Neuronal stem cell (in vitro differentiated cells): ENCODE measurements around the gene ALCAM. TPM values are rescaled to one million over a fixed set of nuclear protein-coding genes. Genes with fewer than 3 reads are reported as not detected.

ENCODE experiments used
- DNase-seq: peaks from one replicate; pipeline ENCODE4 v3.0.0-alpha.2; 2013; ENCODE audit warnings: low spot score
- H2AFZ ChIP-seq: one replicate; pipeline ENCODE4 v1.6.1; 2013; ENCODE audit warnings: mild to moderate bottlenecking, low read length, inconsistent platforms
- H2AK5ac ChIP-seq: 2 replicates; pipeline ENCODE4 v1.6.1; 2013; ENCODE audit warnings: low read depth, mild to moderate bottlenecking, inconsistent platforms, low read length, moderate library complexity, mixed read lengths
- H2BK120ac ChIP-seq: 2 replicates; pipeline ENCODE4 v1.6.1; 2013; ENCODE audit warnings: low read depth, mild to moderate bottlenecking, inconsistent platforms, low read length, moderate library complexity, mixed read lengths
- H2BK12ac ChIP-seq: one replicate; pipeline ENCODE4 v1.6.1; 2013; ENCODE audit warnings: low read length, inconsistent platforms
- H2BK15ac ChIP-seq: 2 replicates; pipeline ENCODE4 v1.6.1; 2013; ENCODE audit warnings: mild to moderate bottlenecking, low read length, inconsistent platforms, mixed read lengths
- H2BK5ac ChIP-seq: one replicate; pipeline ENCODE4 v1.6.1; 2013; ENCODE audit warnings: inconsistent platforms, mild to moderate bottlenecking, low read length, moderate library complexity
- H3K14ac ChIP-seq: one replicate; pipeline ENCODE4 v1.6.1; 2013; ENCODE audit warnings: low read length, inconsistent platforms
- H3K18ac ChIP-seq: 2 replicates; pipeline ENCODE4 v1.6.1; 2013; ENCODE audit warnings: low read length, inconsistent platforms
- H3K23ac ChIP-seq: 2 replicates; pipeline ENCODE4 v1.6.1; 2013; ENCODE audit warnings: low read depth, mild to moderate bottlenecking, mixed read lengths, low read length, inconsistent platforms; ENCODE audit not compliant: poor library complexity
- H3K27ac ChIP-seq: replicated peaks from 3 replicates; pipeline ENCODE4 v1.5.1; 2013; ENCODE audit warnings: low read length, inconsistent platforms
- H3K27me3 ChIP-seq, 3 experiments: 2 replicates each; pipeline ENCODE4 v1.6.1; 2013; ENCODE audit warnings: low read length in 3 of 3, mild to moderate bottlenecking in 2 of 3, inconsistent platforms in 1 of 3, low read depth in 1 of 3, mixed read lengths in 1 of 3, moderate library complexity in 1 of 3; ENCODE audit not compliant: control insufficient read depth in 3 of 3, insufficient read depth in 3 of 3
- H3K36me3 ChIP-seq, 2 donors: replicated peaks in 1 of 2; 2 replicates each; pipeline ENCODE4 v1.6.1; 2013; ENCODE audit warnings: low read length in 2 of 2; ENCODE audit not compliant: control insufficient read depth in 2 of 2, insufficient read depth in 2 of 2
- H3K4ac ChIP-seq: 2 replicates; pipeline ENCODE4 v1.6.1; 2013; ENCODE audit warnings: inconsistent platforms, mild to moderate bottlenecking, low read length, moderate library complexity
- H3K4me1 ChIP-seq, 2 donors: 1 replicate in 1 of 2; 2 replicates in 1 of 2; pipeline ENCODE4 v1.6.1; 2013; ENCODE audit warnings: low read length in 2 of 2, low read depth in 1 of 2; ENCODE audit not compliant: control insufficient read depth in 2 of 2, insufficient read depth in 1 of 2
- H3K4me2 ChIP-seq: one replicate; pipeline ENCODE4 v1.6.1; 2013; ENCODE audit warnings: mild to moderate bottlenecking, low read length, inconsistent platforms; ENCODE audit not compliant: insufficient read depth, poor library complexity, severe bottlenecking
- H3K4me3 ChIP-seq, 2 donors: 2 replicates each; pipeline ENCODE4 v1.5.1; 2013; ENCODE audit warnings: low read length in 2 of 2, mild to moderate bottlenecking in 2 of 2, inconsistent platforms in 1 of 2, moderate library complexity in 1 of 2
- H3K79me1 ChIP-seq: one replicate; pipeline ENCODE4 v1.6.1; 2013; ENCODE audit warnings: low read depth, mild to moderate bottlenecking, inconsistent platforms, low read length, moderate library complexity
- H3K9ac ChIP-seq: one replicate; pipeline ENCODE4 v1.6.1; 2013; ENCODE audit warnings: mild to moderate bottlenecking, low read depth, low read length, inconsistent platforms; ENCODE audit not compliant: poor library complexity
- H3K9me3 ChIP-seq, 2 donors: replicated peaks in 1 of 2; 2 replicates each; pipeline versions ENCODE3 to v1.6.1; 2013; ENCODE audit warnings: low read length in 2 of 2, mild to moderate bottlenecking in 2 of 2, inconsistent platforms in 1 of 2, low read depth in 1 of 2, mixed read lengths in 1 of 2, moderate library complexity in 1 of 2; ENCODE audit not compliant: control insufficient read depth in 2 of 2, insufficient read depth in 1 of 2
- H4K8ac ChIP-seq: one replicate; pipeline ENCODE4 v1.6.1; 2013; ENCODE audit warnings: low read depth, mild to moderate bottlenecking, inconsistent platforms, low read length, moderate library complexity
- H4K91ac ChIP-seq: one replicate; pipeline ENCODE4 v1.6.1; 2013; ENCODE audit warnings: low read length, low read depth, mild to moderate bottlenecking, inconsistent platforms; ENCODE audit not compliant: poor library complexity
- WGBS, 2 donors: extraction: QIAGEN DNeasy Blood & Tissue Kit; methylation state at CpG; one replicate each; pipeline ENCODE4 v1.1.7; 2013; ENCODE audit warnings: missing lambda C conversion rate in 2 of 2, mixed read lengths in 1 of 2; ENCODE audit not compliant: insufficient read length in 2 of 2, insufficient replicate concordance in 1 of 2; ENCODE audit errors: extremely low coverage in 2 of 2; 5-methylcytosine and 5-hydroxymethylcytosine counted together
- polyA plus RNA-seq, 2 experiments: library from polyadenylated mRNA; stranded (reverse); fragments of 200-250 nt; gene quantifications; one replicate each; pipeline ENCODE4 v1.2.3, GENCODE V29; 2013

The ALCAM gene
- 20.9 TPM for polyA plus RNA-seq (2013, experiment 1 of 2)
- polyA plus RNA-seq (2013, experiment 2 of 2): 20.1 TPM

GRCh38 chr3:105366326-105367062 lies at the start of gene ALCAM:
TSS of gene ALCAM (plus strand) at chr3:105366909.
- Histone ChIP-seq H3K18ac (peak within 1 kb of the TSS; percentile 94), H3K27ac (peak within 1 kb of the TSS; percentile 9), H3K4me1 (peaks cover 0 to 4% of the 10 kb centered on the region in 2 donors), H3K4ac (no peak within 1 kb of the TSS), H3K9me3 (no peaks in the 10 kb centered on the region), H2BK120ac (no peak within 1 kb of the TSS), H2AK5ac (peak within 1 kb of the TSS; percentile 47), H3K9ac (peak within 1 kb of the TSS; percentile 91), H3K4me2 (peak within 1 kb of the TSS; percentile 99), H2AFZ (peak within 1 kb of the TSS; percentile 90), H2BK5ac (peak within 1 kb of the TSS; percentile 25), H3K23ac (peak within 1 kb of the TSS; percentile 58), H3K79me1 (no peaks in the 10 kb centered on the region), H2BK15ac (no peak within 1 kb of the TSS), H4K8ac (no peak within 1 kb of the TSS), H3K27me3 (no peaks in the 10 kb centered on the region), H3K4me3 (peak within 1 kb of the TSS; percentile 65 to 86), H2BK12ac (peak within 1 kb of the TSS; percentile 82), H4K91ac (no peak within 1 kb of the TSS), H3K14ac (no peak within 1 kb of the TSS), H3K36me3 (no peaks in the 10 kb centered on the region)
- WGBS, 2 donors: no CpG with 5 or more reads among the region's 48 CpGs
- peak; percentile 94 for DNase-seq

GRCh38 chr3:105317841-105318240 lies 48.9 kb upstream of the ALCAM start:
- Histone ChIP-seq H3K4me3 (no peak overlapping the region), H3K18ac (no peak overlapping the region), H3K27ac (no peak overlapping the region), H2BK120ac (no peak overlapping the region), H3K9me3 (no peaks in the 10 kb centered on the region), H2AK5ac (no peak overlapping the region), H2BK15ac (no peak overlapping the region), H4K8ac (no peak overlapping the region), H3K14ac (no peak overlapping the region), H3K4me1 (no peaks in the 10 kb centered on the region), H3K36me3 (no peaks in the 10 kb centered on the region), H3K4ac (no peak overlapping the region), H3K23ac (no peak overlapping the region), H4K91ac (no peak overlapping the region), H2AFZ (no peak overlapping the region), H2BK12ac (no peak overlapping the region), H2BK5ac (no peak overlapping the region), H3K4me2 (no peak overlapping the region), H3K27me3 (no peaks in the 10 kb centered on the region), H3K9ac (no peak overlapping the region), H3K79me1 (no peaks in the 10 kb centered on the region)
- no peak for DNase-seq
- no CpG with 5 or more reads among the region's 1 CpG for WGBS, 2 donors

- H3K9me3 ChIP-seq: no peaks in the 10 kb centered on the region
- no peak overlapping the region for H3K14ac ChIP-seq
- H3K27me3 ChIP-seq: no peaks in the 10 kb centered on the region
- no peak overlapping the region for H3K4ac ChIP-seq
- H3K4me3 ChIP-seq: no peak overlapping the region
- no peaks in the 10 kb centered on the region for H3K79me1 ChIP-seq
- H4K91ac ChIP-seq: no peak overlapping the region
- no peak overlapping the region for H2BK120ac ChIP-seq
- no peak overlapping the region for H3K9ac ChIP-seq
- no peak overlapping the region for H3K18ac ChIP-seq
- no peak overlapping the region for H3K4me2 ChIP-seq
- H2BK12ac ChIP-seq: no peak overlapping the region
- DNase-seq: no peak
- H3K27ac ChIP-seq: no peak overlapping the region
- no peaks in the 10 kb centered on the region for H3K36me3 ChIP-seq
- H3K4me1 ChIP-seq: no peaks in the 10 kb centered on the region
- no peak overlapping the region for H2BK15ac ChIP-seq
- no CpG with 5 or more reads among the region's 3 CpGs for WGBS, 2 donors
- no peak overlapping the region for H2AK5ac ChIP-seq
- H2BK5ac ChIP-seq: no peak overlapping the region
- H3K23ac ChIP-seq: no peak overlapping the region
- H2AFZ ChIP-seq: peak overlapping the region; percentile 30
- H4K8ac ChIP-seq: no peak overlapping the region
These were observed 44.0 kb upstream of the ALCAM start for GRCh38 chr3:105322570-105323273.

GRCh38 chr3:105323274-105323599 lies 43.5 kb upstream of the ALCAM start:
- H2BK120ac ChIP-seq: no peak overlapping the region
- no peak overlapping the region for H3K18ac ChIP-seq
- no peak overlapping the region for H2AK5ac ChIP-seq
- no peak overlapping the region for H3K23ac ChIP-seq
- no peak overlapping the region for H3K27ac ChIP-seq
- DNase-seq: no peak
- no peak overlapping the region for H4K91ac ChIP-seq
- no peak overlapping the region for H3K14ac ChIP-seq
- no peaks in the 10 kb centered on the region for H3K4me1 ChIP-seq
- H3K4ac ChIP-seq: no peak overlapping the region
- peak overlapping the region; percentile 30 for H2AFZ ChIP-seq
- H3K9me3 ChIP-seq: no peaks in the 10 kb centered on the region
- no peaks in the 10 kb centered on the region for H3K27me3 ChIP-seq
- no peak overlapping the region for H2BK15ac ChIP-seq
- no CpG with 5 or more reads among the region's 2 CpGs for WGBS, 2 donors
- no peak overlapping the region for H3K4me3 ChIP-seq
- H3K36me3 ChIP-seq: no peaks in the 10 kb centered on the region
- H3K9ac ChIP-seq: no peak overlapping the region
- no peak overlapping the region for H2BK5ac ChIP-seq
- H3K79me1 ChIP-seq: no peaks in the 10 kb centered on the region
- no peak overlapping the region for H3K4me2 ChIP-seq
- H4K8ac ChIP-seq: no peak overlapping the region
- no peak overlapping the region for H2BK12ac ChIP-seq
